Colonic mucosa (tissue), 4 donors: ENCODE results near the gene ABHD3. TPM values are rescaled to one million over a fixed set of nuclear protein-coding genes. Genes with fewer than 3 reads are reported as not detected.
A peak's percentile ranks its signal among the peaks of the same experiment; 100 is the strongest.

Experiments
- DNase-seq: peaks from one replicate; pipeline ENCODE4 v3.0.0-alpha.2; 2020
- H3K27ac ChIP-seq: fragments of 200-600 bp; one replicate; pipeline ENCODE4 v1.8.0; 2021
- H3K27me3 ChIP-seq: fragments of 200-600 bp; one replicate; pipeline ENCODE4 v1.8.0; 2021
- H3K36me3 ChIP-seq: fragments of 200-600 bp; one replicate; pipeline ENCODE4 v1.8.0; 2021
- H3K4me1 ChIP-seq: fragments of 200-600 bp; one replicate; pipeline ENCODE4 v1.8.0; 2021; ENCODE audit warnings: mild to moderate bottlenecking
- H3K4me3 ChIP-seq: fragments of 200-600 bp; one replicate; pipeline ENCODE4 v1.8.0; 2021
- H3K9ac ChIP-seq, 2 donors: one replicate each; pipeline ENCODE4 v1.7.0; 2013; ENCODE audit warnings: control low read depth in 2 of 2, low read depth in 2 of 2, low read length in 2 of 2
- H3K9me3 ChIP-seq: fragments of 200-600 bp; one replicate; pipeline ENCODE4 v1.8.0; 2021
- intact Hi-C: fragments of 100-400 bp; cut with DNase I; formaldehyde crosslinking; loops from one replicate; pipeline ENCODE4 v1.14.1; 2022
- total RNA-seq, 2 donors: library from RNA; stranded (reverse); fragmentation: NEBNext Ultra II Directional in 1 of 2; extraction: Animal tissue kit (Norgen Biotek cat#: 25700) in 1 of 2; gene quantifications; one replicate each; pipeline ENCODE4 v1.2.1, GENCODE V29; 2021
- TF ChIP-seq, protein P1 (sequence below): fragments of 200-600 bp; IDR thresholded peaks from one replicate; pipeline ENCODE4 v1.8.0; 2022; ENCODE audit warnings: antibody characterized with exemption, mild to moderate bottlenecking
- donor health status: healthy.
- donor health status: DM: no; HTN: no; CAD: no.
- donor health status: DM: no; HTN: no; CAD: no.

ABHD3 gene
- total RNA-seq, 2 donors from 2014 or later, result 69.3 to 105 TPM

DNA sequence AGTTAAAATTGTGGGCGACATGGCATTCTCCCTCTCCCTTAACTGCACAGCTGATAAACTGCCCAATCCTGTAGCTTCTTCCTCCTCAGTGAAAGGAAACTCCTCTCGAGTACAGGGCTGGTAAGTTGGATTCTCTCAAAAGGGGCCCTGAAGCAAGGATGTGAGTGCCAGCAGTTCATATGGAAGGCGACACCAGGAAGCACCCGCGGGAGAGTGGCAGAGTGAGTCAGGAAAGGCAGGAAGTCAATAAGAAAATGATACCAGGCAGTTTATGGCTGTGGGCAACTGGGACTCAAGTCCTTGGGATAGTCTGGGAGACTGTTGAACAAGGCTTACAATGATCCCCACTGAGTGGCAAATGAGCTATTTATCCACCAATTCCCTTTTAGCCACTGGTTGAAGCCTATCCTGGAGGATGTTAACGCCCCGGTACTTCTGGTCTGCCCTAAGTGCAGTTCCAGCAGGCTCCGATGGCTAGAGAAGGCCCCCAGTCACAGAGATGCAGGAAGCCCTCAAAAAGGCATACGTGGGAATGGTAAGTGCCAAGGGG lies 34.8 kb downstream of the ABHD3 start:
- TF ChIP-seq, protein P1, sequence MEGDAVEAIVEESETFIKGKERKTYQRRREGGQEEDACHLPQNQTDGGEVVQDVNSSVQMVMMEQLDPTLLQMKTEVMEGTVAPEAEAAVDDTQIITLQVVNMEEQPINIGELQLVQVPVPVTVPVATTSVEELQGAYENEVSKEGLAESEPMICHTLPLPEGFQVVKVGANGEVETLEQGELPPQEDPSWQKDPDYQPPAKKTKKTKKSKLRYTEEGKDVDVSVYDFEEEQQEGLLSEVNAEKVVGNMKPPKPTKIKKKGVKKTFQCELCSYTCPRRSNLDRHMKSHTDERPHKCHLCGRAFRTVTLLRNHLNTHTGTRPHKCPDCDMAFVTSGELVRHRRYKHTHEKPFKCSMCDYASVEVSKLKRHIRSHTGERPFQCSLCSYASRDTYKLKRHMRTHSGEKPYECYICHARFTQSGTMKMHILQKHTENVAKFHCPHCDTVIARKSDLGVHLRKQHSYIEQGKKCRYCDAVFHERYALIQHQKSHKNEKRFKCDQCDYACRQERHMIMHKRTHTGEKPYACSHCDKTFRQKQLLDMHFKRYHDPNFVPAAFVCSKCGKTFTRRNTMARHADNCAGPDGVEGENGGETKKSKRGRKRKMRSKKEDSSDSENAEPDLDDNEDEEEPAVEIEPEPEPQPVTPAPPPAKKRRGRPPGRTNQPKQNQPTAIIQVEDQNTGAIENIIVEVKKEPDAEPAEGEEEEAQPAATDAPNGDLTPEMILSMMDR, result no peak
- Histone ChIP-seq H3K27ac (peak overlapping the region; percentile 81), H3K36me3 (no peaks in the 10 kb centered on the region), H3K4me3 (no peak overlapping the region), H3K27me3 (no peaks in the 10 kb centered on the region), H3K9me3 (no peaks in the 10 kb centered on the region), H3K9ac (no peak overlapping the region), H3K4me1 (no peaks in the 10 kb centered on the region)
- intact Hi-C loops, result no loop called here
- DNase-seq, result peak; percentile 58

DNA sequence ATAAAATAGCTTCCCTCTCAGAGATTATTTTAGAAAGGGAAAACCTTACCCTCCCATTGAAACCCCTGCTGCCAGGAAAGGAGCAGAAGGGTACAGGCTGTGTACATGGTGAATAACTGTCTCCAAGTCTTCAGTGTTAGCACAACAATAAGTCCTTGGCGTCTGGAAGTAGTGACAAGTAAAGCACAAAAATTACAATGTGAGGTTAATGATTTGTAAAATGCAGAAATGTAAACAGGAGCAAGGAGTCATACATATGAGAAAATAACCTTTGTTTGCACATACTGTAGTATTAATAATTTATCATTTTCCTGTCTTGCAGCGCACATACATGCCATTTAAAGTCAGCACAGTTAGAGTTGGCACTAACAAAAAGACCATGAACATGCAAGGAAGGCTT lies 40.5 kb downstream of the ABHD3 start:
- Histone ChIP-seq H3K9ac (no peak overlapping the region), H3K27ac (no peak overlapping the region), H3K4me1 (no peaks in the 10 kb centered on the region), H3K4me3 (no peak overlapping the region), H3K9me3 (no peaks in the 10 kb centered on the region), H3K36me3 (no peaks in the 10 kb centered on the region), H3K27me3 (no peaks in the 10 kb centered on the region)
- DNase-seq, result no peak
- TF ChIP-seq, protein P1, result no peak
- intact Hi-C loops, result no loop called here

DNA sequence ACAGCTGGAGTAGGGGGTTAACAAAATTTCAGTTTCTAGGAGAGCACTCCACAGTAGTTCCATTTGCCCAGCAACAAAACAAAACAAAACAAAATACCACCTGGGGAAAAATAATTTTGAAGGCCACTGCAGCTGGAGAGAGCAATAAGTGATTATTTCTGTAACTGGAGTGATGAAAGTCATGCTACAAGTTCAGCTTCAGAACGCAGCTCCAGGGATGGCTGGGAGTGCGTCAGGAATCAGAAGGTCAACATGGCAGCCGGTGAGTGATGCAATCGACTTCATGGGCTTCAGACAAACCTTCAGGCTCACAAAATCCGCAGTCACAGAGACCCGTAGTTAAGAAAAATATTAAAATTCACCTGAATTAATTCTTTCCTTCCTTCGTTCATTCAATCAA lies 41.0 kb downstream of the ABHD3 start:
- no peaks in the 10 kb centered on the region for H3K4me1 ChIP-seq
- H3K36me3 ChIP-seq, result no peaks in the 10 kb centered on the region
- H3K9ac ChIP-seq, result no peak overlapping the region
- no peaks in the 10 kb centered on the region for H3K9me3 ChIP-seq
- H3K27ac ChIP-seq, result no peak overlapping the region
- TF ChIP-seq, protein P1, result no peak
- DNase-seq, result no peak
- no peaks in the 10 kb centered on the region for H3K27me3 ChIP-seq
- no peak overlapping the region for H3K4me3 ChIP-seq
- intact Hi-C loops, result no loop called here

DNA sequence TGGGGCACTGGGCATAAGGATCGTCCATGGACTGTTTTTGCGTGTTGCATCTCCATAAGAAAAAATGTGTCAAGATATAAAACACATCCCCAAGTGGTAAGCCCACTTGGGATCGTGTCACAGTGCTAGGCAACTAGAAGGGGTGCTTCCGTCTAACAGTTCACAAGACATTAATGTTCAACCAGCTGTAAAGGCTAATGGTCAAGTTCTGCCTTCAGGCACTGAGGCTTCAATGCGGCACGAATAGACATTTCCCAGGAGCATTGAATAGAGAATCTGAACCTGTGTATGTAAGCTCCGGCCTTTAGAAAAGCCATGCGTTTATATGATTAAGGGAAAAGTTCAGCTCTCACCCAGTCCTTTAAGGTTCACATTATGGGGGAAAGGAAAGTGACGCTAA lies 42.0 kb downstream of the ABHD3 start:
- TF ChIP-seq, protein P1, result no peak
- intact Hi-C loops, result no loop called here
- no peak for DNase-seq

DNA sequence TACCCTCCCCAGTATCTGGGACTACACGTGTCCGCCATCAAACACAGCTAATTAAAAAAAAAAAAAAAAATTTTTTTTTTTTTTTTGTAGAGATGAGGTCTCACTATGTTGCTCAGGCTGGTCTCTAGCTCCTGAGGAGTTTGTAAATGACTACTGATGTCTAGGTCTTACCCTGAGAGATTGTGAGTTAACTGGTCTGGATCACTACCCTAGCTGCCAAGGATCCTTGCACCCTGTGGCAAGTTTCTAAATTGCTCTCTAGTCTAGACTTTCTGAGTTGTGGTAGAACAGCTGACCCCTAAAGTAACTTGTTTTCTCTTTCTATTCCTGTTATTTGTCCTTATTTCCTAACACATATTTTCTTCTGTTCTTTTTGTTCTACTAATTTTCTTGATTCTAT lies 44.5 kb downstream of the ABHD3 start:
- Histone ChIP-seq H3K27me3 (no peaks in the 10 kb centered on the region), H3K9me3 (no peaks in the 10 kb centered on the region), H3K9ac (no peak overlapping the region), H3K4me3 (no peak overlapping the region), H3K36me3 (peaks cover 4% of the 10 kb centered on the region), H3K27ac (no peak overlapping the region), H3K4me1 (no peaks in the 10 kb centered on the region)
- intact Hi-C loops, result no loop called here
- no peak for DNase-seq
- TF ChIP-seq, protein P1, result no peak

More for the DNA sequence above, 42.0 kb downstream of the ABHD3 start:
- Histone ChIP-seq H3K27me3 (no peaks in the 10 kb centered on the region), H3K4me3 (no peak overlapping the region), H3K9me3 (no peaks in the 10 kb centered on the region), H3K4me1 (no peaks in the 10 kb centered on the region), H3K27ac (no peak overlapping the region), H3K9ac (no peak overlapping the region), H3K36me3 (no peaks in the 10 kb centered on the region)
